ENCODE results near the gene TAS2R1.

Gene TAS2R1

GRCh38 chr5:9630251-9630650 lies at the start of gene TAS2R1:
TSS of gene TAS2R1 (minus strand) at chr5:9630351. CDS start at chr5:9630032, 319 bp downstream.
- no peak for DNase-seq

- DNase-seq: no peak
Observed at GRCh38 chr5:9670371-9670770, 40.2 kb upstream of the TAS2R1 start.

GRCh38 chr5:9667906-9668305 lies 37.8 kb upstream of the TAS2R1 start:
- DNase-seq: no peak

GRCh38 chr5:9663891-9664290 lies 33.7 kb upstream of the TAS2R1 start:
- no peak for DNase-seq

GRCh38 chr5:9661316-9662015 lies 31.3 kb upstream of the TAS2R1 start:
- DNase-seq: no peak

- DNase-seq: no peak
Observed at GRCh38 chr5:9658706-9659105, 28.6 kb upstream of the TAS2R1 start.

GRCh38 chr5:9657819-9658218 lies 27.7 kb upstream of the TAS2R1 start:
- DNase-seq: no peak

- DNase-seq: no peak
Observed at GRCh38 chr5:9655641-9656040, 25.5 kb upstream of the TAS2R1 start.

- no peak for DNase-seq
Observed at GRCh38 chr5:9654886-9655285, 24.7 kb upstream of the TAS2R1 start.

- DNase-seq: no peak
Observed at GRCh38 chr5:9653811-9654210, 23.7 kb upstream of the TAS2R1 start.

GRCh38 chr5:9653061-9653460 lies 22.9 kb upstream of the TAS2R1 start:
- no peak for DNase-seq

GRCh38 chr5:9652295-9652694 lies 22.1 kb upstream of the TAS2R1 start:
- DNase-seq: no peak

- DNase-seq: no peak
Observed at GRCh38 chr5:9646843-9647242, 16.7 kb upstream of the TAS2R1 start.

- no peak for DNase-seq
Observed at GRCh38 chr5:9644630-9645029, 14.5 kb upstream of the TAS2R1 start.

- no peak for DNase-seq
Observed at GRCh38 chr5:9642621-9643020, 12.5 kb upstream of the TAS2R1 start.

GRCh38 chr5:9641806-9642355 lies 11.7 kb upstream of the TAS2R1 start:
- DNase-seq: no peak

- DNase-seq: no peak
Observed at GRCh38 chr5:9632495-9632894, 2.3 kb upstream of the TAS2R1 start.

- no peak for DNase-seq
Observed at GRCh38 chr5:9627541-9627940, 2.6 kb downstream of the TAS2R1 start.

GRCh38 chr5:9626955-9627354 lies 3.2 kb downstream of the TAS2R1 start:
- DNase-seq: no peak

- DNase-seq: no peak
Observed at GRCh38 chr5:9625731-9626130, 4.4 kb downstream of the TAS2R1 start.

- DNase-seq: no peak
Observed at GRCh38 chr5:9625286-9625685, 4.9 kb downstream of the TAS2R1 start.

GRCh38 chr5:9624196-9624947 lies 5.8 kb downstream of the TAS2R1 start:
- DNase-seq: no peak

GRCh38 chr5:9623661-9624060 lies 6.5 kb downstream of the TAS2R1 start:
- no peak for DNase-seq

GRCh38 chr5:9622971-9623421 lies 7.2 kb downstream of the TAS2R1 start:
- no peak for DNase-seq

All from NCI-H446 treated with DMSO at 0.1 percent for 48 hours (cell line).